Fibroblast of the aortic adventitia (primary cell): Measurements from ENCODE around the gene SUPV3L1. TPM values are rescaled to one million over a fixed set of nuclear protein-coding genes. Genes with fewer than 3 reads are reported as not detected.

ENCODE experiments used
- DNase-seq: peaks from one replicate; pipeline ENCODE4 v3.0.0-alpha.2; 2010; ENCODE audit warnings: low read depth
- H3K4me3 ChIP-seq: 2 replicates; pipeline ENCODE4 v1.5.1; 2011; ENCODE audit warnings: low read depth, mild to moderate bottlenecking, control low read depth, low read length, moderate library complexity
- total RNA-seq: library from RNA; depleted of rRNA; stranded (reverse); fragments of >200 nt; gene quantifications from 2 replicates; pipeline ENCODE4 v1.2.3, GENCODE V29; 2012; ENCODE audit warnings: low replicate concordance
- TF ChIP-seq, protein P1 (sequence below): IDR thresholded peaks from 2 replicates; pipeline ENCODE4 v1.5.1; 2011; ENCODE audit warnings: mild to moderate bottlenecking, low read length, control low read depth, inconsistent platforms; ENCODE audit not compliant: insufficient read depth

SUPV3L1 gene
- total RNA-seq, 1 donor = 31.0 TPM

GRCh38 chr10:69176823-69177222 is 3.2 kb upstream of the SUPV3L1 start:
- no peak for DNase-seq
- H3K4me3 ChIP-seq = no peak overlapping the region
- TF ChIP-seq, protein P1, sequence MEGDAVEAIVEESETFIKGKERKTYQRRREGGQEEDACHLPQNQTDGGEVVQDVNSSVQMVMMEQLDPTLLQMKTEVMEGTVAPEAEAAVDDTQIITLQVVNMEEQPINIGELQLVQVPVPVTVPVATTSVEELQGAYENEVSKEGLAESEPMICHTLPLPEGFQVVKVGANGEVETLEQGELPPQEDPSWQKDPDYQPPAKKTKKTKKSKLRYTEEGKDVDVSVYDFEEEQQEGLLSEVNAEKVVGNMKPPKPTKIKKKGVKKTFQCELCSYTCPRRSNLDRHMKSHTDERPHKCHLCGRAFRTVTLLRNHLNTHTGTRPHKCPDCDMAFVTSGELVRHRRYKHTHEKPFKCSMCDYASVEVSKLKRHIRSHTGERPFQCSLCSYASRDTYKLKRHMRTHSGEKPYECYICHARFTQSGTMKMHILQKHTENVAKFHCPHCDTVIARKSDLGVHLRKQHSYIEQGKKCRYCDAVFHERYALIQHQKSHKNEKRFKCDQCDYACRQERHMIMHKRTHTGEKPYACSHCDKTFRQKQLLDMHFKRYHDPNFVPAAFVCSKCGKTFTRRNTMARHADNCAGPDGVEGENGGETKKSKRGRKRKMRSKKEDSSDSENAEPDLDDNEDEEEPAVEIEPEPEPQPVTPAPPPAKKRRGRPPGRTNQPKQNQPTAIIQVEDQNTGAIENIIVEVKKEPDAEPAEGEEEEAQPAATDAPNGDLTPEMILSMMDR = no peak

DNA sequence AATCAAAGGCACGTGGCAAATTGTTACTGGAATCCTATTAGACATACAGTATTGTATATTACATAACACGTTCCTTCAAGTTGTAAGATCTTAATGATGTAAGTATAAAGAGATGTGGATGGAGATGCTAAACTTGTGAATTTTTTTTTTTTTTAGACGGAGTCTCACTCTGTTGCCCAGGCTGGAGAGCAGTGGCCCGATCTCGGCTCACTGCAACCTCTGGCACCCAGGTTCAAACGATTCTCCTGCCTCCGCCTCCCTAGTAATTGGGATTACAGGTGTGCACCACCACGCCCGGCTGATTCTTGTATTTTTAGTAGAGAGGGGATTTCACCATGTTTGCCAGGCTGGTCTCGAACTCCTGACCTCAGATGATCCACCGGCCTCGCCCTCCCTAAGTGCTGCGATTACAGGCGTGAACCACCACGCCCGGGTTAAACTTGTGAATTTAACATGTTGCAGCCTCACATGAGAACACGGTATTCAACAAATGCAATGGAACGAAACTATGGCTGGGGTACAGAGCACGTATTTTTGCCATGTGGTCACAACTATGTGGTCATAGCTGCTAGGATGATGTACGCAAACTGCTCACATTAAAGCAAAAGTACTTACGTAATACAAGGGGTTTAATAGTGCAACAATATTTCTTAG is 818 bp upstream of the SUPV3L1 start:
- TF ChIP-seq, protein P1 = no peak
- peak overlapping the region; percentile 100 for H3K4me3 ChIP-seq
- no peak for DNase-seq

GRCh38 chr10:69180525-69181204 is 631 bp downstream of the SUPV3L1 start:
- TF ChIP-seq, protein P1 = no peak
- H3K4me3 ChIP-seq = peak overlapping the region; percentile 100
- DNase-seq = peak; percentile 16

DNA sequence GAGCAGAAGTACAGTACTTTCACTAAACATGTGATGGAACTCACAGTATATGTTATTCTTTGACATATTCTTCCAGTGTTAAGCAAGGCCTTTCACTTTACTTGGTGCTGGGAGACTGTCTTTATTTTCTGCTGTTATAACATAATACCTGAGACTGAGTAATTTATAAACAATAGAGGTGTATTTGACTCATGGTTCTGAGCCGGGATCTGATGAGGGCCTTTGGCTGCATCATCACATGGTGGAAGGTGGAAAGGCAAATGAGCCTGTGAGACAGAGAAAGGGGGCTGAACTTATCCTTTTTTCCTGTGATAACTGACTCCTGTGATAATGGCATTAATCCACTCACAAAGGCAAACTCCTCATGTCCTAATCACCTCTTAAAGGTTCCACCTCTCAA is 1.4 kb downstream of the SUPV3L1 start:
- DNase-seq = no peak
- H3K4me3 ChIP-seq = peak overlapping the region; percentile 100
- TF ChIP-seq, protein P1 = no peak

DNA sequence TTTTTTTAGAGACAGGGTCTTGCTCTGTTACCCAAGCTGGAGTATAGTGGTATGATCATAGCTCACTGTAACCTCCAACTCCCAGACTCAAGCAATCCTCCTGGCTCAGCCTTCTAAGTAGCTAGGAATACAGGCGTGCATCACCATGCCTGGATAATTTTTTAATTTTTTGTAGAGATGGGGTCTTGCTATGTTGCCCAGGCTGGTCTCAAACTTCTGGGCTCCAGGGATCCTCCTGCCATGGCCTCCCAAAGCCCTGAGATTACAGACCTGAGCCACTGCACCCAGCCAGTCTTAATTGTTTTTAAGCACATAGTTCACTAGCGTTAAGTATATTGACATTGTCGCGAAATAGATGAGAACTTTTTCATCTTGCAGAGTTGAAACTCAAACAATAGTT is 2.0 kb downstream of the SUPV3L1 start:
- TF ChIP-seq, protein P1 = no peak

DNA sequence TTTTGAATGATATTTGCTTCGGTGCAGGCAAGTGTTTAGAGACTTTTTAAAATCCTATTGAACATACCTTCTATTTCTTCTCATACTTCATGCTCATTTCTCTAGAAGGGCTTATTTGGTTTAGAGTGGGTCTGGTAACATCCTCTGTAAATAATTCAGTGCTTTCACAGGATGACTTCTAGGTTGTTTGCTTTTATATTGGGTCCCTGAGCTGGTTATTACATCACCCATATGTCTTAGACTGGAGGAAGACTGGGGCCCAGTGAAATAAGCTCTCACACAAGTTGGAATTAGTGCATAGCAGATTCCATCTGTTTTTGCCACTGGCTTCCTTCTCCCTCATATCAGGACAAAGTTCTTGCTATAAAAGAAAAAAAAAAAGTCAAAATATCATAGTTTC is 6.5 kb downstream of the SUPV3L1 start:
- TF ChIP-seq, protein P1 = no peak
- no peak for DNase-seq
- no peak overlapping the region for H3K4me3 ChIP-seq

More for the DNA sequence above, 2.0 kb downstream of the SUPV3L1 start:
- DNase-seq = no peak
- no peak overlapping the region for H3K4me3 ChIP-seq
